Aorta (tissue), 5 donors: Measurements from ENCODE around the gene PPP4R2. TPM values are rescaled to one million over a fixed set of nuclear protein-coding genes. Genes with fewer than 3 reads are reported as not detected.

Experiments
- ATAC-seq: fragments of 200-7000 bp; cut with Tn5 transposase; one replicate; pipeline ENCODE4 v1.9.1; 2022; ENCODE audit warnings: moderate library complexity; ENCODE audit not compliant: low FRiP score
- DNase-seq, 2 donors: peaks; one replicate each; pipeline ENCODE4 v3.0.0-alpha.2; 2020
- H3K27ac ChIP-seq, 2 donors: one replicate each; pipeline ENCODE4 v1.5.1; 2013; ENCODE audit warnings: low read length in 2 of 2, mild to moderate bottlenecking in 2 of 2, moderate library complexity in 2 of 2, control low read depth in 1 of 2, inconsistent platforms in 1 of 2, low read depth in 1 of 2
- H3K27me3 ChIP-seq, 2 donors: one replicate each; pipeline ENCODE4 v1.6.1; 2013; ENCODE audit warnings: control low read depth in 1 of 2, low read length in 1 of 2, mild to moderate bottlenecking in 1 of 2, moderate library complexity in 1 of 2; ENCODE audit not compliant: insufficient read depth in 2 of 2, control insufficient read depth in 1 of 2
- H3K36me3 ChIP-seq, 2 donors: one replicate each; pipeline ENCODE4 v1.6.1; 2013; ENCODE audit warnings: control low read depth in 1 of 2, low read length in 1 of 2, mild to moderate bottlenecking in 1 of 2; ENCODE audit not compliant: insufficient read depth in 2 of 2, control insufficient read depth in 1 of 2
- H3K4me1 ChIP-seq, 2 donors: one replicate each; pipeline ENCODE4 v1.6.1; 2013; ENCODE audit warnings: low read length in 2 of 2, control low read depth in 1 of 2, mild to moderate bottlenecking in 1 of 2, moderate library complexity in 1 of 2; ENCODE audit not compliant: insufficient read depth in 2 of 2, control insufficient read depth in 1 of 2
- H3K4me3 ChIP-seq, 2 donors: one replicate each; pipeline ENCODE4 v1.5.1; 2013; ENCODE audit warnings: low read length in 2 of 2, control low read depth in 1 of 2, mild to moderate bottlenecking in 1 of 2
- H3K9me3 ChIP-seq: one replicate; pipeline ENCODE4 v1.6.1; 2013; ENCODE audit warnings: mild to moderate bottlenecking, low read length; ENCODE audit not compliant: control insufficient read depth
- WGBS, 2 donors: extraction: QIAGEN DNeasy Blood & Tissue Kit; methylation state at CpG; one replicate each; pipeline ENCODE4 v1.1.7; 2013; 5-methylcytosine and 5-hydroxymethylcytosine counted together
- intact Hi-C, 2 donors: fragments of 100-400 bp; cut with DNase I; formaldehyde crosslinking; loops; one replicate each; pipeline versions ENCODE4 v1.14.2 to v1.15.0; 2022
- polyA plus RNA-seq, 2 donors: library from polyadenylated mRNA; stranded (reverse); fragments of 200-250 nt; gene quantifications; one replicate each; pipeline ENCODE4 v1.2.3, GENCODE V29; 2013
- total RNA-seq, 2 donors: library from RNA; stranded (reverse); fragmentation: NEBNext Ultra II Directional; extraction: Animal tissue kit (Norgen Biotek cat#: 25700); gene quantifications; one replicate each; pipeline ENCODE4 v1.2.1, GENCODE V29; 2021
- donor health status: healthy with polysubstance abuse.
- donor health status: Bipolar disorder and iron deficiency.
- donor health status: DM: no; HTN: no; CAD: no.
- donor health status: DM: no; HTN: no; CAD: no.
- donor health status: DM: yes; HTN: yes; CAD: no.

PPP4R2 gene
- total and polyA plus RNA-seq, 4 donors = 16.0 to 70.7 (median 40.8) TPM

DNA sequence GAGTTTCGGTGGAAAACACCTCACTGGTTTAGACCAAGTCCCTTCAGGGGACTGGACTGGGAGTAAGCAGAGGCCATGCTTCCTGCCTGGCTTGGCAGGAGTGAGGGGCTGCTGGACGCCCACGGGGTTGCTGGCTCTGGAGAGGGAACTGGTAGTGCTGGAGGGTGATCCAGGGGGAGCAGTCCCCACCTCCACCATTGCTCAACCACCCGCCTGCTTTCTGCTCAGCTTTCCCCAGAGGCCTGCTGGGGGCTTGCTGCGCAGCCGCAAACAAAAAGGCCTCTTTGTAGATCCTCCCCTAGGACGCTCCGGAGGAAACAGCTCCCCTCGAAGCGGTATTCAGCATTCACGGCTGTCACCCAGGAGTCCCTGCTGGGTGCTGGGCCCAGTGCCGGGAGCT is 98.3 kb downstream of the PPP4R2 start:
- no peak for ATAC-seq
- 82 to 86% methylated on average over 12 of the region's 12 CpGs for WGBS, 2 donors
- intact Hi-C loops = no loop called here
- no peak overlapping the region for H3K27ac ChIP-seq
- H3K9me3 ChIP-seq = peaks cover 1% of the 10 kb centered on the region
- H3K27me3 ChIP-seq = no peaks in the 10 kb centered on the region
- no peaks in the 10 kb centered on the region for H3K36me3 ChIP-seq
- no peak overlapping the region for H3K4me3 ChIP-seq
- H3K4me1 ChIP-seq = no peaks in the 10 kb centered on the region
- no peak for DNase-seq

DNA sequence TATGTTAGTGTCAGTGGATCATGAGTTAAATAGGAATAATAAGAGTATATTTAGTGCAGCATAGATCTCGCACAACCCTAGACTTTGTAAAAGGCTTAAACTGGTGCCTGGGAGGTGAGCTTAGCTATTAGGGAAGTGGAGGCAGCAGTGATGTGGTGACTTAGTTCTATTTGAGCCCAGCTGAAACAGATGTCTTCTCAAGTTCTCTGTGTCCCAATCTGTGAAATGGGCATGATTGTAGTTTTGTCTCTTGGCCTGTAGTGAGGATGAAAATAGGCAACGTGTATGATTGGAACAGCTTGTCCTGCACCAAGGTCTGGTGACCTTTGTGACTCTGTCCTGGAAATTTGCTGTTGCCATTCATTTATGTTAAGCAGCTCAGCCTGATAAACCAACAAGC is 99.6 kb downstream of the PPP4R2 start:
- intact Hi-C loops = no loop called here
- Histone ChIP-seq H3K27ac (no peak overlapping the region), H3K27me3 (no peaks in the 10 kb centered on the region), H3K36me3 (no peaks in the 10 kb centered on the region), H3K4me3 (no peak overlapping the region), H3K4me1 (no peaks in the 10 kb centered on the region), H3K9me3 (peaks cover 1% of the 10 kb centered on the region)
- no peak for DNase-seq
- 86 to 96% methylated on average over 2 of the region's 2 CpGs for WGBS, 2 donors
- no peak for ATAC-seq

DNA sequence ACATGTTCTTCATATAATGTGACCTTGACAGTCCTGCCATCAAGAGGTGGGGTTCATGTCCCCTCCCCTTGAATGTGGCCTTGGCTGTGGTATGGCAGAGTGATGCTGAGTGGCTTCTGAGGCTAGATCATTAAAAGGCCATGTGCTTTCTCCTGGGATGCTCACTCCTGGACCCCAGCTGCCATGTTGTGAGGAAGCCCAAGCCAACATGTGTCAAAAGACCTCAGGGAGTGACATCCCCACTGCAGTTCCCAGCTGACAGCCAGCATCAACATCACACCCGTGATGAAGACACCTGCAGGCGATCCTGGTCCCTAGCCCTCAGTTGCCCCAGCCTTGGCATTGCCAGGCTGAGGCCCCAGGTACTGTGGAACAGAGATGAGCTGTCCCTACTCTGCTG is 101.4 kb downstream of the PPP4R2 start:
- WGBS, 2 donors = 95 to 96% methylated on average over 2 of the region's 2 CpGs
- intact Hi-C loops = no loop called here
- peaks cover 1% of the 10 kb centered on the region for H3K9me3 ChIP-seq
- no peak for ATAC-seq
- no peaks in the 10 kb centered on the region for H3K4me1 ChIP-seq
- no peak for DNase-seq
- H3K27me3 ChIP-seq = no peaks in the 10 kb centered on the region
- no peak overlapping the region for H3K4me3 ChIP-seq
- H3K36me3 ChIP-seq = no peaks in the 10 kb centered on the region
- H3K27ac ChIP-seq = no peak overlapping the region

DNA sequence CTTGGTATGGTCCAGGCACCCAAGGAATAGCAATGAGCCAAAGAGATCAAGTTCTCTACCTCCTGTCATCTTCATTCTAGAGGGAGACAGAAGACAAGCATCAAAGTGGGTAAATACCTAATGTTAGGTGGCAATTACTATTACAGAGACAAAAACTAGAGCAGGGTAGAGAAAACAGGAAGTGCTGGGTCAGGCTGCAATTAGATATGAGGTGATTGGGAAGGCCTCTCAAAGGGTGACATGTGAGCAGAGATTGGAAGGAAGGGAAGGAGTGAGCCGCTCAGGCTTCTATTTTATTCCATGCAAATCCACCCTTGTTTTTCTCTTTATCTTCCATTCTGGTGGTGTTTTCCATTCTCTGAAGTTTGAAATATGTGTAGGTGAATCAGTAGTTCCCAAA is 102.3 kb downstream of the PPP4R2 start:
- H3K27me3 ChIP-seq = no peaks in the 10 kb centered on the region
- no peaks in the 10 kb centered on the region for H3K36me3 ChIP-seq
- 89 to 94% methylated on average over 1 of the region's 1 CpG for WGBS, 2 donors
- no peak overlapping the region for H3K4me3 ChIP-seq
- H3K4me1 ChIP-seq = no peaks in the 10 kb centered on the region
- H3K9me3 ChIP-seq = peaks cover 1% of the 10 kb centered on the region
- DNase-seq (no peak), ATAC-seq (no peak)
- no peak overlapping the region for H3K27ac ChIP-seq
- intact Hi-C loops = no loop called here

DNA sequence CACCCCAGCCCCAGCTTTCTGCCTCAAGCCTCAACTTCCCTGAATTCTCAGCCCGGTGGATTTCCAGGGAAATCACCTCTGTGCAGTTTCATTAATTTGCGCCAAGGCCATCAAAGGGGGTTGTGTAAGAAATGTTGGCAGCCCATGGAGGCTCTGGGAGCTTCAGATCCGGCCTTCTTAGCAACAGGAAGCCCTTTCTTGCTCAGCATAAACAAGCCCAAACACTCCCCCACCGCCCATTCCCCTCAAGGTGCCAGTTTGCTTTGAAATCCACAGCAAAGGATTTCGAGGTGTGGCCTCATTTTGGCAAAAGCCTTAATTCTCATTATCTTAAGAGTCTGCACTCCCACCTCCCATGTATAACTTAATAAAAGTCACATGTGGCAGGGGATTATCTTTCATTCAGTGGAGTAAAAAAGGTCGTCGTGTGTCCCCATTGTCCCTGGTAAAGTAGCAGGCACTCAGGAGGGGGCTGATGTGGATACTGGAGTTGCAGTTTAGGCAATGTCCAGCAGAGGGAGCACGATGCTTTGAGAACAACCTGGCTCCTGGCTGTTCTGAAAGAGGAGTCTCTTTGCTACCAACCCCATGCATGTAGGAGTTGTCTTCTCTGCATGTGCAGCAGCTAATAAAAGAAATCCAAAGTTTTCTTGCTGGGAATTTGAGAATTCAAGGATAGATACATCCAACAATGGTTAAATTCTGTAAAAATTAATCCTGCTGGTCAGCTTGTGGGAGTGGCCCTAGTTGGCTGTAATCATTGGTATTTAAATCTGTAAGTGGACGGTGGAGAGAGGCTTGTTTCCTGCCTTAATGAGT is 104.3 kb downstream of the PPP4R2 start:
- Histone ChIP-seq H3K36me3 (no peaks in the 10 kb centered on the region), H3K4me1 (no peaks in the 10 kb centered on the region), H3K4me3 (no peak overlapping the region), H3K27me3 (no peaks in the 10 kb centered on the region), H3K27ac (no peak overlapping the region), H3K9me3 (peaks cover 1% of the 10 kb centered on the region)
- ATAC-seq = peak; percentile 87
- peak; percentile 83 to 90 for DNase-seq
- intact Hi-C loops = loop anchor here (1.0 to 10.0 kb wide), 5 partner anchors 331 to 754 kb away; no protein-coding TSS in a partner anchor
- 29 to 33% methylated on average over 9 of the region's 9 CpGs for WGBS, 2 donors

DNA sequence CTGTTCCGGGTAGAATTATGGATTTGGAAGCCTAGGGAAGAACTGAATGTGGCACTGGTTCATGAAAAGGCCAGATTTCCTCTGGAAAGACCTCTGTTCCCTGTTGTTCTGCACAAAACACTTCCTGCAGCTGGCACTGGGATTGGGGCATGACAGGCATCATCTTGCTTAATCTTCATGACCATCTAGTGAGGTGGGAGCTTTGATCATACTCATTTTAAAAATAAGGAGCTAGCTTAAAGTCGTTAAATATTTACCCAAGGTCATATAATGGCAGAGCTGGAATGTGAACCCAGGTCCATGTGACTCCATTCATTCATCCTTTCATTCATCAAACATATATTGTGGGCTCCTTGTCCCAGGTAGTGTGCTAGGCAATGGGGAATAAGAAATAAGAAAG is 105.3 kb downstream of the PPP4R2 start:
- Histone ChIP-seq H3K9me3 (peaks cover 1% of the 10 kb centered on the region), H3K27ac (no peak overlapping the region), H3K4me1 (no peaks in the 10 kb centered on the region), H3K36me3 (no peaks in the 10 kb centered on the region), H3K4me3 (no peak overlapping the region), H3K27me3 (no peaks in the 10 kb centered on the region)
- ATAC-seq (no peak), DNase-seq (no peak)
- intact Hi-C loops = loop anchor here (1.0 to 10.0 kb wide), 5 partner anchors 330 to 753 kb away; no protein-coding TSS in a partner anchor
- 82 to 83% methylated on average over 2 of the region's 2 CpGs for WGBS, 2 donors

DNA sequence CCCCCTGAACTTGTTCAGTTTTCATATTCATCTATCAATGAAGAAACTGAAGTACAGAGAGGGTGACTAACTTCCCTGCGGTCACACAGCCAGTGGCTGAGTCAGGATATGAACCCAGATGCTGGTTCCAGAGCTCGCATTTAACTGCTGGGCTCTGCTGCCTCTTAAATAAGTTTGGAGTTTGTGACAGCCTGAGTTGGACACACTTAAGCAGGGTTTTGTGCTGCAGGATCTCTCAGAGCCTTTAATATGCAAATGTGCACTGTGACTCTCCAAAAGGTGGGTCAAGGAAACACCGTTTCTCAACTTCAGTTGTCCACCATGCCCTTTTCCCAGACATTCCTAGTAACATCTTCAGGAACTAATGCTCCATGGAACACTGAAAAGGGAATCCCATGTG is 110.6 kb downstream of the PPP4R2 start:
- WGBS, 2 donors = 86 to 89% methylated on average over 3 of the region's 3 CpGs
- ATAC-seq (no peak), DNase-seq (no peak)
- Histone ChIP-seq H3K9me3 (no peaks in the 10 kb centered on the region), H3K36me3 (no peaks in the 10 kb centered on the region), H3K4me1 (no peaks in the 10 kb centered on the region), H3K27me3 (no peaks in the 10 kb centered on the region), H3K27ac (no peak overlapping the region), H3K4me3 (no peak overlapping the region)
- intact Hi-C loops = loop anchor here in 1 of 2 donors (10.0 kb wide), 1 partner anchor 748 kb away; no protein-coding TSS in a partner anchor

DNA sequence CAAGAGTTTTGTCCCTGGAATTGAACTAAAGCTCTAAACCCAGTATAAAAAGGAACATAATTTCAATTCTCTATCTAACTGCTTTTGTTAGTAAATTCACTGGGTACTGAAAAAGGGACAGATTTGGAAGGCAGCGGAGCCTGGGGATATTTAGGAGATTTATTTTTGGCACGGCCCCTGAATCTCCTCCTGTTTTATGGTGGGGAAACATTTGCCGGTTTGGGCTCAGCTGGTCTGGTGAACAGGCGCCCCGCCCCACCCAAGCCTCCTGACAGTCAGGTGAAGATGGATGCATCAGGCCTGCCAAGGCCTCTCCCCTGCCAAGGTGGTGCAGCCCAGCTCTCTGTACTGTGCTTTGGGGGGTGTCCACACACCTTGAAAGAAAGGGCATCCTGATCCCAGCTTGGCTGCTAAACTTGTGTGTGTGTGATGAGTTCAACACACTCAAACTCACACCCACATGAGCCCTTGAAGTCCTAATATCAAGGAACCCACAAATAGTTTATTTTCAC is 111.1 kb downstream of the PPP4R2 start:
- DNase-seq (no peak), ATAC-seq (no peak)
- 74 to 83% methylated on average over 5 of the region's 5 CpGs for WGBS, 2 donors
- Histone ChIP-seq H3K27ac (no peak overlapping the region), H3K4me1 (no peaks in the 10 kb centered on the region), H3K4me3 (no peak overlapping the region), H3K36me3 (no peaks in the 10 kb centered on the region), H3K27me3 (no peaks in the 10 kb centered on the region), H3K9me3 (no peaks in the 10 kb centered on the region)
- intact Hi-C loops = loop anchor here in 1 of 2 donors (10.0 kb wide), 1 partner anchor 747 kb away; no protein-coding TSS in a partner anchor

DNA sequence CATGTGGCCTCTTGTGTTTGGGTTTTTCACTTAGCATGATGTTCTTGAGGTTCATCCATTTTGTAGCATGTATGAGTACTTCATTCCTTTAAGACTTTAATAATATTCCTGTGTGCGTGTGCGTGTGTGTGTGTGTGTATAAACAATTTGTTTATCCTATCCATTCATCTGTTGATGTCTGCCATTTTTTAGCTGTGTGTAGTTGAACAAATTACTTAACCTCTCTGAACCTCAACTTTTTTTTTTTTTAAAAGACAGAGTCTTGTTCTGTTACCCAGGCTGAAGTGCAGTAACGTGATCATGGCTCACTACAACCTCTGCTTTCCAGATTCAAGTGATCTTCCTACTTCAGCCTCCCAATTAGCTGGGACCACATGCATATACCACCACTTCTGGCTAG is 112.1 kb downstream of the PPP4R2 start:
- H3K4me1 ChIP-seq = no peaks in the 10 kb centered on the region
- ATAC-seq (no peak), DNase-seq (no peak)
- no peaks in the 10 kb centered on the region for H3K9me3 ChIP-seq
- intact Hi-C loops = loop anchor here in 1 of 2 donors (10.0 kb wide), 1 partner anchor 746 kb away; no protein-coding TSS in a partner anchor
- H3K27me3 ChIP-seq = no peaks in the 10 kb centered on the region
- H3K4me3 ChIP-seq = no peak overlapping the region
- H3K36me3 ChIP-seq = no peaks in the 10 kb centered on the region
- WGBS, 2 donors = 93 to 96% methylated on average over 3 of the region's 3 CpGs
- no peak overlapping the region for H3K27ac ChIP-seq
